ENCODE data around the gene TMEM63C.

The TMEM63C gene

DNA sequence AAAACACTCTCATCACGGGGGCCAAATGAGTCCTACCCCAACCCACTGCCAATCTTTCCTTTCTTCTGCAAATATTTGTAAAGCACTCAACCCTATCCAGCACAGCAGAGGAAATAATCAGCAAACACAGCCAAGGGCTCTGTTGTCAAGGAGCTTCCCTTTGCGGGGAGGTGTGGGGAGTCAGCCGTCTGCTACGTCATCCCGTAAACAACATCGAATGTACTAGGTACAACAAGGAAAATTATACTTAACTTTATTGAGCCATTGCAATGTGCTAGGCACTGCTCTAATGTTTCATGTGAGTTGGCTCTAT lies 22.8 kb downstream of the TMEM63C start:
- no peak for TF ChIP-seq EZH2phosphoT487 (IDR thresholded peaks at IDR 0.05; ENCODE audit: borderline replicate concordance)
- TF ChIP-seq, protein P1, sequence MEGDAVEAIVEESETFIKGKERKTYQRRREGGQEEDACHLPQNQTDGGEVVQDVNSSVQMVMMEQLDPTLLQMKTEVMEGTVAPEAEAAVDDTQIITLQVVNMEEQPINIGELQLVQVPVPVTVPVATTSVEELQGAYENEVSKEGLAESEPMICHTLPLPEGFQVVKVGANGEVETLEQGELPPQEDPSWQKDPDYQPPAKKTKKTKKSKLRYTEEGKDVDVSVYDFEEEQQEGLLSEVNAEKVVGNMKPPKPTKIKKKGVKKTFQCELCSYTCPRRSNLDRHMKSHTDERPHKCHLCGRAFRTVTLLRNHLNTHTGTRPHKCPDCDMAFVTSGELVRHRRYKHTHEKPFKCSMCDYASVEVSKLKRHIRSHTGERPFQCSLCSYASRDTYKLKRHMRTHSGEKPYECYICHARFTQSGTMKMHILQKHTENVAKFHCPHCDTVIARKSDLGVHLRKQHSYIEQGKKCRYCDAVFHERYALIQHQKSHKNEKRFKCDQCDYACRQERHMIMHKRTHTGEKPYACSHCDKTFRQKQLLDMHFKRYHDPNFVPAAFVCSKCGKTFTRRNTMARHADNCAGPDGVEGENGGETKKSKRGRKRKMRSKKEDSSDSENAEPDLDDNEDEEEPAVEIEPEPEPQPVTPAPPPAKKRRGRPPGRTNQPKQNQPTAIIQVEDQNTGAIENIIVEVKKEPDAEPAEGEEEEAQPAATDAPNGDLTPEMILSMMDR (conservative IDR thresholded peaks at IDR 0.05; ENCODE audit: low read length), result no peak
- no peaks in the 10 kb centered on the region for H3F3A ChIP-seq (ENCODE audit: low read depth)

DNA sequence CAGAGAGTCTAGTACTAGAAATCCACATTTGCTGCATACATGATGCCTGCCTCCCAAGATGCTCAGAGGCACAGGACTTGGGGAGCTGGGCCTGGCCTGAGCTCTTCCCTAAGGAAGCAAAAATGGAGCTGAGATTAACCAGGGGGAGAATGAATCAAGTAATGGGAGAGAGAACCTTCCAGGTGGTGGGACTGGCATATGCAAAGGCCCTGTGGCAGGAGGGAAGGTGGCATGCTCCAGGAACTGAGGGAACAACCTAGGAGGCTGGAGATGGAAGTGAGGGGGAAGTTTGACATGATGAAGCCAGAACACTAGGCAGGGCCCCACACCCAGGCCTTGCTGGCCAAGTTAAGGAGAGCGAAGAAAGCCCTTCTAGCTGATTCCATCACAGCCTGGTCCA lies 23.3 kb downstream of the TMEM63C start:
- no peak overlapping the region for H3K9ac ChIP-seq (ENCODE audit: low read depth, low read length, poor library complexity, severe bottlenecking)
- TF ChIP-seq, protein P1 (conservative IDR thresholded peaks at IDR 0.05; ENCODE audit: low read length), result no peak
- TF ChIP-seq EZH2phosphoT487 (IDR thresholded peaks at IDR 0.05; ENCODE audit: borderline replicate concordance), result no peak
- H3K27me3 ChIP-seq (ENCODE audit: insufficient read depth, low read length, poor library complexity, severe bottlenecking), result no peaks in the 10 kb centered on the region
- H3K79me2 ChIP-seq (ENCODE audit: insufficient read depth, low read length), result no peaks in the 10 kb centered on the region
- no peaks in the 10 kb centered on the region for H3K9me3 ChIP-seq (ENCODE audit: insufficient read depth, low read depth, low read length)
- no peaks in the 10 kb centered on the region for H4K20me1 ChIP-seq (ENCODE audit: insufficient read depth, low read length, poor library complexity, severe bottlenecking)
- H3K4me1 ChIP-seq (ENCODE audit: insufficient read depth, low read length, poor library complexity, severe bottlenecking), result no peaks in the 10 kb centered on the region
- no peaks in the 10 kb centered on the region for H3F3A ChIP-seq (ENCODE audit: low read depth)
- H2AFZ ChIP-seq (ENCODE audit: low read length), result no peak overlapping the region
- H3K9me2 ChIP-seq (replicated peaks; ENCODE audit: low read depth, low read length), result no peaks in the 10 kb centered on the region
- no peaks in the 10 kb centered on the region for H3K36me3 ChIP-seq (ENCODE audit: insufficient read depth, low read length)
- H3K4me3 ChIP-seq (ENCODE audit: low read length, poor library complexity, severe bottlenecking), result no peak overlapping the region
- H3K4me2 ChIP-seq (ENCODE audit: low read depth, low read length, poor library complexity, severe bottlenecking), result no peak overlapping the region

More for the DNA sequence above, 22.8 kb downstream of the TMEM63C start:
- H3K4me2 ChIP-seq (ENCODE audit: low read depth, low read length, poor library complexity, severe bottlenecking), result no peak overlapping the region
- no peaks in the 10 kb centered on the region for H3K4me1 ChIP-seq (ENCODE audit: insufficient read depth, low read length, poor library complexity, severe bottlenecking)
- no peaks in the 10 kb centered on the region for H3K9me2 ChIP-seq (replicated peaks; ENCODE audit: low read depth, low read length)
- H4K20me1 ChIP-seq (ENCODE audit: insufficient read depth, low read length, poor library complexity, severe bottlenecking), result no peaks in the 10 kb centered on the region
- H3K9ac ChIP-seq (ENCODE audit: low read depth, low read length, poor library complexity, severe bottlenecking), result no peak overlapping the region
- H3K27me3 ChIP-seq (ENCODE audit: insufficient read depth, low read length, poor library complexity, severe bottlenecking), result no peaks in the 10 kb centered on the region
- no peak overlapping the region for H2AFZ ChIP-seq (ENCODE audit: low read length)
- no peaks in the 10 kb centered on the region for H3K36me3 ChIP-seq (ENCODE audit: insufficient read depth, low read length)
- H3K4me3 ChIP-seq (ENCODE audit: low read length, poor library complexity, severe bottlenecking), result no peak overlapping the region
- H3K9me3 ChIP-seq (ENCODE audit: insufficient read depth, low read depth, low read length), result no peaks in the 10 kb centered on the region
- H3K79me2 ChIP-seq (ENCODE audit: insufficient read depth, low read length), result no peaks in the 10 kb centered on the region

DNA sequence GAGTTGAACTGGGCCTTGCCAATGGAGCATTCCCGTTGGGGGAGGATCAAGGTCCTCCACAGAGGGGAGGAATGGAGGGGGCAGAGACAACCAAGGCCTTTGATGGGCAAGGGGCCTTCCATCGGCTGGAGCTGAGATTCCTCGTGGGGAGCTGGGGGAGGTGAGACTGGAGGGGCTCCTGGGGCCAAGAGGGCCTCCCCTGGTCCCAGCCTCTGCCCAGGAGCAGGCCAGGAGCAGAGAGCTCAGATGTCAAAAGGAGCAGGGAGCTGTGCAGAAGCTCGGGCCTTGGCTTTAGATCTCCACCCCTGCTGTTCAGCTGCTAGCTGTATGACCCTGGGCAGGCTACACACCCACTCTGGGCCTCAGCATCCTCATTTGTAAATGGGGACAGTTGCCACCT lies 24.0 kb downstream of the TMEM63C start:
- no peak for TF ChIP-seq EZH2phosphoT487 (IDR thresholded peaks at IDR 0.05; ENCODE audit: borderline replicate concordance)
- TF ChIP-seq, protein P1 (conservative IDR thresholded peaks at IDR 0.05; ENCODE audit: low read length), result no peak
- no peaks in the 10 kb centered on the region for H3K9me3 ChIP-seq (ENCODE audit: insufficient read depth, low read depth, low read length)
- H3K79me2 ChIP-seq (ENCODE audit: insufficient read depth, low read length), result no peaks in the 10 kb centered on the region
- no peaks in the 10 kb centered on the region for H3K4me1 ChIP-seq (ENCODE audit: insufficient read depth, low read length, poor library complexity, severe bottlenecking)
- no peaks in the 10 kb centered on the region for H3K9me2 ChIP-seq (replicated peaks; ENCODE audit: low read depth, low read length)
- H4K20me1 ChIP-seq (ENCODE audit: insufficient read depth, low read length, poor library complexity, severe bottlenecking), result no peaks in the 10 kb centered on the region
- H3K9ac ChIP-seq (ENCODE audit: low read depth, low read length, poor library complexity, severe bottlenecking), result no peak overlapping the region
- no peak overlapping the region for H3K4me2 ChIP-seq (ENCODE audit: low read depth, low read length, poor library complexity, severe bottlenecking)
- no peaks in the 10 kb centered on the region for H3K36me3 ChIP-seq (ENCODE audit: insufficient read depth, low read length)
- H3F3A ChIP-seq (ENCODE audit: low read depth), result no peaks in the 10 kb centered on the region
- no peak overlapping the region for H2AFZ ChIP-seq (ENCODE audit: low read length)
- no peaks in the 10 kb centered on the region for H3K27me3 ChIP-seq (ENCODE audit: insufficient read depth, low read length, poor library complexity, severe bottlenecking)
- H3K4me3 ChIP-seq (ENCODE audit: low read length, poor library complexity, severe bottlenecking), result no peak overlapping the region
